Stimulated activated naive B cell treated with anti-CD40 and anti-IgM and Interleukin-4, amounts not matched to agents 10 μg/mL and 1 μg/mL and 100 μg/mL, for 72 hours (primary cell): ENCODE measurements around the gene CCNC.
"Not testable (repeated sequence)": the region's sequence is repeated elsewhere in the genome, so short reads cannot be mapped to it uniquely, and the experiment has no call there.

Experiments
- ATAC-seq, 2 donors: fragments of 150-1000 bp; cut with Tn5 transposase; replicated peaks; 2 replicates each; pipeline ENCODE4 v1.10.0; 2021; ENCODE audit warnings: moderate library complexity in 1 of 2
- DNase-seq: peaks from one replicate; pipeline ENCODE4 v3.0.0; 2021
- H3K27ac Mint-ChIP-seq: one replicate; pipeline ENCODE4 v1.8.0; 2022; ENCODE audit warnings: mild to moderate bottlenecking, mixed read lengths
- H3K27me3 Mint-ChIP-seq, 2 donors: one replicate each; pipeline ENCODE4 v1.8.0; 2022; ENCODE audit warnings: mixed read lengths in 2 of 2
- H3K36me3 Mint-ChIP-seq, 2 donors: one replicate each; pipeline ENCODE4 v1.8.0; 2022; ENCODE audit warnings: mixed read lengths in 2 of 2, mild to moderate bottlenecking in 1 of 2
- H3K4me1 Mint-ChIP-seq, 2 donors: one replicate each; pipeline ENCODE4 v1.8.0; 2022; ENCODE audit warnings: mixed read lengths in 2 of 2, mild to moderate bottlenecking in 1 of 2
- H3K4me3 Mint-ChIP-seq, 2 donors: one replicate each; pipeline ENCODE4 v1.8.0; 2022; ENCODE audit warnings: mild to moderate bottlenecking in 2 of 2, mixed read lengths in 2 of 2, moderate library complexity in 1 of 2
- H3K9me3 Mint-ChIP-seq, 2 donors: one replicate each; pipeline ENCODE4 v1.8.0; 2022; ENCODE audit warnings: mixed read lengths in 2 of 2, mild to moderate bottlenecking in 1 of 2

The CCNC gene

DNA sequence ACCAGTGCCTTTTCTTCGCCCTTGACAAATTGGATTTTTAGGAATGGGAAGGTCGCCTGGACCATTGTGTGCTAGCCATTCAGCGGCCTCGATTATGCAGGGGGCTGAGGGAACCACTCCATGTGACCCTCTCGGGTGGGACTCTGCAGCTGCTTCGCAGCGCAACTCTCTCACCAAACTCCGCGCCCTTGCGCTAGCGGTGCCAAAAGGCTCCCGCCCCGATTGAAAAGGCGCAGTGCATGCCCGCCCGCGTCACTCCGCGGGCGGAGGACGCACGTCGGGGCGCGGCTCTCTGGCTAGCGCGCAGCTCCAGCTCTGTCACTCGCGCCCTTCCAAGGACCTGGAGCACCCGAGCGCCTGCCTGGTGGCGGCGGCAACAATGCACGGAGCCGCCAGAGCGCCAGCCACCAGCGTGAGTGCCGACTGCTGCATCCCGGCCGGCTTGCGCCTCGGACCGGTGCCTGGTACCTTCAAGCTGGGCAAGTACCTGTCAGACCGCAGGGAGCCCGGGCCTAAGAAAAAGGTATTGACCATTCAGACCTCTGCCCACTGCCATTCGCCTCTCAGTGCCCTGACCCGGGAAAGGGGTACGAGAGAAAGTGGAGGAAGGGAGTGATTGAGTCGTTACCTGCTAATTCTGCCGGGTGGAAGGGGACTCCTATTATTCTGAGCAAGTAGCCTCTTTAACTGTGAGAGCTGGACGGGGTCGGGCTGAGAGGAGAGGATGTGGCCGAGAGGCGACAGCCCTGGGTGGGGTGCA, 38.4 kb upstream of the CCNC start, which contains the start of gene PRDM13:
Gene PRDM13 (plus strand): TSS at position 178 of the 760 bp plus-strand sequence. CDS start 202 bp downstream, at position 380.
- peak within 1 kb of the TSS; percentile 81 for H3K27ac Mint-ChIP-seq
- H3K9me3 Mint-ChIP-seq = no peaks in the 10 kb centered on the region
- DNase-seq = no peak
- peak within 1 kb of the TSS in 1 of 2 donors; percentile 39 for H3K4me3 Mint-ChIP-seq
- peaks cover 0 to 6% of the 10 kb centered on the region in 2 donors for H3K36me3 Mint-ChIP-seq
- no peak for ATAC-seq
- H3K4me1 Mint-ChIP-seq = peaks cover 20 to 64% of the 10 kb centered on the region in 2 donors
- peaks cover 66 to 91% of the 10 kb centered on the region in 2 donors for H3K27me3 Mint-ChIP-seq

DNA sequence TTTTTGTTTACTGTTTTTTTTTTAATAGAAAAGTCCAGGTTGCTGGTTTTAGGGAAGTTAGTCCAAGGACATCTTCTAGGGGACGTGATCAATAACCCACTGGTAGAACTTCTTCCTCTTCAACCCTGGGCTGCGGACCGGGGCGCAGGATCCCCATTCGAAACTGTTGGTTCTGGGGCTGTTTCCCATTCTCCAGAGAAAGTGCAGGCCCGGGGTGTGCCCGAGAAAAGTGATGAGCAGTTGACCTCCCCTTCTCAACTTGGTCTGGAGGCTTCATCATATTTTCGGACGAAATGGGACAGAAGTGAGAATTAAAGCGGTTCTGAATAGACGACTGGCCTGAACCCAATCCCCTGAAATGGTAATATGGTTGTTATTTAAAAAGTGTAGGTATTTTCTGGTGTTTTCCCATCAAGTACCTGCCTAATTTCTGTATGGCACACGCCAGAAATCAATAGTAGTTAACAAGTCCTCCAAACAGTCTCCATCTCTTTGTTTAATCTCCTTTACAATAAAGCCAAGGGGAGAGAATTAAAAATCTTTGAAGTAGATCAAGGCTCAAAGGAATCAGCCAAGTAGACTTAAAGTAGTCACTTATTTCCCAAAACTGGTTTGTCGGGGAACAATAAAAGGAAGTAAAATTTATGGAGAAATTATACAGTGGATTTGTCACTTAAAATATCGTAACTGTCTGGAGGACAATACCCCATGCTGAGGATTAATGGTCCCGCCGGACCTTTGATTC, 37.6 kb upstream of the CCNC start:
- H3K4me1 Mint-ChIP-seq = peaks cover 20 to 60% of the 10 kb centered on the region in 2 donors
- ATAC-seq (no peak), DNase-seq (no peak)
- H3K4me3 Mint-ChIP-seq = no peak overlapping the region
- peaks cover 60 to 83% of the 10 kb centered on the region in 2 donors for H3K27me3 Mint-ChIP-seq
- peaks cover 0 to 6% of the 10 kb centered on the region in 2 donors for H3K36me3 Mint-ChIP-seq
- H3K27ac Mint-ChIP-seq = peak overlapping the region; percentile 81
- no peaks in the 10 kb centered on the region for H3K9me3 Mint-ChIP-seq

DNA sequence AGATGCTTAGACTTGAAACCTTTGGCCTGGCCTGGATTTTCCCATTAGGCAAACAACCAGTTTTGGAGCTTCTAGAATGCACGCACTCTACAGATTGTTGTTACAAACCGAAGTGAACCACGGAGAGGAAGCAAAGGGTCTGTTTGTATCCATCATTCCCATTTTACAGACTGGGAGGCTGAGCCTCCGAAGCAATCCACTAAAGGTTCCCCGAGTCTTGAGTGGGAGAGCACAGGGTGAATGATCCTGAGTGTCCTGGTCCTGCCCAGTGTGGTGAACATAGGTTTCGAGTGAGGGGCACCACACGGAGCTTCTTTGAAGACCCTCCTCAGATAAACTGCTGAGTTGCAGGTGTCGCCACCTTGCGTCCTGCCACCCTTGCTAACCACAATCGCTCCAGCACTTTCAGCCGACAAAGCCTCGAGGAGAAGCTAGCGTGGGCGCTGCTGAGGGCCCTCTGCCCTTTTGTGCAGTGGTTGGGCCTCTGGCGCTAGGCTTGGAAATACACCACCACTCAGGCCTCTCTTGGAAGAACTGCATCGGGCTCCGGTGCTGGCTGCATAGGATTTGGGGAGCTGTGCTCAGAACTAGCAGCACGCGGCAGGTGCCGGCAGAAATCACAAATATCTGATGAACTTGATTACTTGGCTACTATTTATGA, 36.7 kb upstream of the CCNC start:
- Mint-ChIP-seq H3K4me1 (peaks cover 20 to 57% of the 10 kb centered on the region in 2 donors), H3K36me3 (peaks cover 0 to 6% of the 10 kb centered on the region in 2 donors), H3K4me3 (peak overlapping the region in 1 of 2 donors; percentile 80), H3K27me3 (peaks cover 57 to 75% of the 10 kb centered on the region in 2 donors), H3K9me3 (no peaks in the 10 kb centered on the region), H3K27ac (peak overlapping the region; percentile 71)
- ATAC-seq = no peak
- DNase-seq = no peak

DNA sequence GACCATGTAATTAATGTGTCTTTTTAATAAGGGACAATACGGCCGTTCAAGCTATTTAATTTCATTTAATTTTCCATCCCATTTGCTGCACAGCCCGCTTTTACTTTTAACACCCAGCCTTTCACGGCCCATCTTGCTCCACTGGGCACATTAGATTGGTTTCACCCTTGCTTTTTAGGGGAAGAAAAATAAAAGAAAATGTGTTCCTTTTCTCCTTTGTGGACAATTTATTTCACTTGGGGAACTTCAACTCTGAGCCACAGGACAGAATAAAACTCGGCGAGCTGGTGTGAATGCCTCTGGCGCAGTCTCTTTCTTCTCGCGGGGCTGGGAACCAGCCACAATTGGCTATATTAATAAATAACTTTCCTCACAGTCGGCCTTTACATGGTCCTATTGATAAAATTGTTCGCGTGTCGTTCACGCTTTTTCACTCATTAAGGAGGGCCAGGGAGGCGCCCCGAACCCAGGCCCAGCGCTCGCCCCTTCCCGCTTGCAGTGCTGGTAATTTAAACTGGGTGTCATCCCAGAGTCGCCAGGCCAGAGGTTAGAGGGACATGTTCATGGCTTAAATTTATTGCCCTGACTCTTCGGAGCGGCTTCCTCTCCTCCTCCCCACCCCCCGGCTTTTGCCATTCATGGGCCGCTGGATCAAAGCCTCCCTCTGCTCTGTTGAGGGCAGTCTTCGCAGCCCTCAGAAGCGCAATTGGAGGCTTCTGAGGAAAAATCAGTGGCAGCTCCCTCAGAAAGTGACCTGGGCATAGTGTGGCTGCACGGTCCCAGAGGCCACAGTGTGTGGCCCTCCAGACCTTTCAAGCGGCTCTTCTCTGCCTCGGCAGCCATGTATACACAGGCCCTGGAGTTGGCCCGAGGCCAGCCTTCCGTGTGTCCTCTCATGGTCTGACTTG, 36.0 kb upstream of the CCNC start:
- Mint-ChIP-seq H3K27ac (peak overlapping the region; percentile 71), H3K36me3 (peaks cover 0 to 6% of the 10 kb centered on the region in 2 donors), H3K4me3 (peak overlapping the region; percentile 80 to 85), H3K27me3 (peaks cover 58 to 77% of the 10 kb centered on the region in 2 donors), H3K9me3 (no peaks in the 10 kb centered on the region), H3K4me1 (peaks cover 20 to 57% of the 10 kb centered on the region in 2 donors)
- ATAC-seq (no peak), DNase-seq (no peak)

DNA sequence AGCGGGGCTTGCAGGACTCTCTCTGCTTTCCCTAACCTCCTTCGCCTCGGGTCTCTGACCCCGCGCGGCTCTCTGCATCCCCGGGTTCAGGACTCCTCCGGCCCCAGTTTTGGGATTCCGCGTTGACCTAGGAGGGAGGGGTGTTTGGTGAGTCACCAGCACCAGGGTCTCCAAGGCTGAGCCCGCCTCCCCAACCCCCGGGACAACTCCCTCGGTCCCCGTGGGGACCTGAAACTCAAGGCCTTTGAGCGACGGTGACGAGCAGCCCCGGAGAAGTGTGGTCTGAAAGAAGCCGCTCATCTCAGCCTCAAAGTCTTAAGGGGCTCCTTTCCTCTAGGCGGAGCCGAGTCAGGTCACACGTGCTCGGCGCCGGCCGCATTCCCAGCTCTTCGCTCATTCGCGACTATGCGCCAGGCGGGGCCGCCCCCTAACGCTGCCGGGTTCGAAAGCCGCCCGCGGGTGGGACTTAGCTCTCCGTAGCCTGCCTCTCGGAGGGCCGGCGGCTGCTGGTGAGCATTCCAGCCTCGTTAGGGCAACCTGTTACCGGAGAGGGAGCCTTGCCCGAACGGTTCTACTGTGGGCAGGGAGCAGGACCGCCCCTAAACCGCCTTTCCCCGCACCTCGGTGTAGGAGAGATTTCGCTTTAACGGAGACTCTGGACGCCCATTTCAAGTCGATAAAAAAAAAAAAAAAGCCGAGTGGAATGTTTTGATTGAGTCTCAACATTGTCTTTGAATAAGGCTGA, 35.1 kb upstream of the CCNC start:
- H3K4me3 Mint-ChIP-seq = peak overlapping the region; percentile 80 to 85
- peaks cover 20 to 52% of the 10 kb centered on the region in 2 donors for H3K4me1 Mint-ChIP-seq
- H3K27me3 Mint-ChIP-seq = peaks cover 60 to 77% of the 10 kb centered on the region in 2 donors
- DNase-seq (no peak), ATAC-seq (peak; percentile 29 to 38)
- no peaks in the 10 kb centered on the region for H3K9me3 Mint-ChIP-seq
- peaks cover 0 to 6% of the 10 kb centered on the region in 2 donors for H3K36me3 Mint-ChIP-seq
- peak overlapping the region; percentile 62 for H3K27ac Mint-ChIP-seq

DNA sequence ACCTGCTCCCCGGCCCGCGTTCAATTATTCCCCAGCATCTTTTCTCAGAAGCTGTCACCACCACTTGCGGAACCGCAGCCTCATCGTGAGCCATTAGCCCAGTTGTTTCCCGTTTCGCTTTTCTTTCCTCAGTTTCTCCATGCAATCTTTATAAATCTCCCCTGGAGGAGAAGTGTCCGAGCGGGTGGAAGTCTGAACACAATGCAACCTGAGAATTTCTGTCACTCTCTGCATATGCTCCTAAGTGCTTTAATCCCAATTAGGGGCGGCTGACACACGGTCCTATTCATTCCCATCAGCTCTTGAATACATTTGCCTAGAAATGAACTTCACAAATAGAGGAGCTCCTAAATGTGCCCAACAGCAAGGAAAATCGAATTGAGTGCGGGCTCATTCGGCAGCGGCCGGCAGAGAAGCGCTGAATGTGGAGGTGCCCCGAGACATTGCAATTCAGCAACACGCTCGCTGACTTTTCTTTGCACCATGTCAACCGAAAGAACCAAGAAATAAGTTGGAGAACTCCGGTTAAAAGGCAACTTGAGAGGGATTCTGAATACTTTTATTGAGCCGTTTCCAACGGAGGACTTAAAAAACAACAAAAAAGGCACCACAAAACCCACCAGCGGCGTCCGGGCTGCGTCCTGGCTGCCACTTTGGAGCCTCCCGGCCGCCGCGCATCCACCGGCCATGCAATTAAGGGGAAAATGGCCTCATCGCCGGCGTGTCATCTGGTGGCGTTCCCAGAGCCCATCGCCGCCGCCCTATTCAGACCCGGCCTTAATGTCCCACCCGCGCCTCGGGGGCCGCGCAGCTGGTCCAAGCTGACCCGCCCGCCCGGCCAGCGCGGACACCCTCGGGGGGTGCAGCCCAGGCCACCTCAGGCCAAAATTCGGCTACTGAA, 34.3 kb upstream of the CCNC start:
- Mint-ChIP-seq H3K27ac (peak overlapping the region; percentile 56), H3K36me3 (peaks cover 0 to 4% of the 10 kb centered on the region in 2 donors), H3K4me1 (peaks cover 17 to 43% of the 10 kb centered on the region in 2 donors), H3K27me3 (peaks cover 59 to 76% of the 10 kb centered on the region in 2 donors), H3K9me3 (no peaks in the 10 kb centered on the region), H3K4me3 (peak overlapping the region; percentile 65 to 66)
- ATAC-seq (no peak), DNase-seq (no peak)

DNA sequence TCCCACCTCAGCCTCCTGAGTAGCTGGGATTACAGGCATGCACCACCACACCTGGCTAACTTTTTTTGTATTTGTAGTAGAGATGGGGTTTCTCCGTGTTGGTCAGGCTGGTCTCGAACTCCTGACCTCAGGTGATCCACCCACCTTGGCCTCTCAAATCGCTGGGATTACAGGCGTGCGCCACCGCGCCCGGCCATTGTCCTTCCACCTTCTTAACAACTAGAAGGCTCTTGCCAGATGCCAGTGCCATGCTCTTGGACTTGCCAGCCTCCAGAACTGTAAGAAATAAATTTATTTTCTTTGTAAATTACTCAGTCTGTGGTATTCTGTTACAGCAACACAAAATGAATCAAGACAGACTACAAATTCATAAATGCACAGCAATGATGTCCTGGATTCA, 26.2 kb upstream of the CCNC start:
- not testable (repeated sequence) for H3K9me3 Mint-ChIP-seq, H3K36me3 Mint-ChIP-seq, H3K27ac Mint-ChIP-seq, DNase-seq, H3K4me3 Mint-ChIP-seq, ATAC-seq
- H3K4me1 Mint-ChIP-seq = peaks cover 8 to 20% of the 10 kb centered on the region in 2 donors
- H3K27me3 Mint-ChIP-seq = peaks cover 71 to 84% of the 10 kb centered on the region in 2 donors

DNA sequence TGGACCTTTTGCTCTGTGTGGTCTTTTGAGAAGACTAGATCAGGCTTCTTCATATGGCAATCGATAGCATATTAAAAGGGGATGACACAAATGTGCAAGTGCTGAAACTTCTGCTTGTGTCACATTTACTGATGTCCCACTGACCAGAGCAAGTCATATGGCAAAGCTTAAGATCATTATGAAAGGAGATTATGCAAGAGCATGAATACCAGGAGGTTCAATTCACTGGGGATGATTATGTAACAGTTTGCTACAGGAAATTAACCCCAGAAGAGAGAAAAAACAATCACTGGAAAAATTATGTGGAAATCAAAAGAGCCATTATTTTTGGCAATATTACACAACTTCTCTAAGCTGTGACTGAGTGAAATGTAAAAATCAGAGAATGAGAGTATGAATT, 24.4 kb upstream of the CCNC start:
- peaks cover 0 to 3% of the 10 kb centered on the region in 2 donors for H3K9me3 Mint-ChIP-seq
- H3K27ac Mint-ChIP-seq = no peak overlapping the region
- DNase-seq = no peak
- peaks cover 13 to 35% of the 10 kb centered on the region in 2 donors for H3K4me1 Mint-ChIP-seq
- ATAC-seq = no peak
- H3K36me3 Mint-ChIP-seq = no peaks in the 10 kb centered on the region
- H3K4me3 Mint-ChIP-seq = no peak overlapping the region
- H3K27me3 Mint-ChIP-seq = peaks cover 70 to 82% of the 10 kb centered on the region in 2 donors

DNA sequence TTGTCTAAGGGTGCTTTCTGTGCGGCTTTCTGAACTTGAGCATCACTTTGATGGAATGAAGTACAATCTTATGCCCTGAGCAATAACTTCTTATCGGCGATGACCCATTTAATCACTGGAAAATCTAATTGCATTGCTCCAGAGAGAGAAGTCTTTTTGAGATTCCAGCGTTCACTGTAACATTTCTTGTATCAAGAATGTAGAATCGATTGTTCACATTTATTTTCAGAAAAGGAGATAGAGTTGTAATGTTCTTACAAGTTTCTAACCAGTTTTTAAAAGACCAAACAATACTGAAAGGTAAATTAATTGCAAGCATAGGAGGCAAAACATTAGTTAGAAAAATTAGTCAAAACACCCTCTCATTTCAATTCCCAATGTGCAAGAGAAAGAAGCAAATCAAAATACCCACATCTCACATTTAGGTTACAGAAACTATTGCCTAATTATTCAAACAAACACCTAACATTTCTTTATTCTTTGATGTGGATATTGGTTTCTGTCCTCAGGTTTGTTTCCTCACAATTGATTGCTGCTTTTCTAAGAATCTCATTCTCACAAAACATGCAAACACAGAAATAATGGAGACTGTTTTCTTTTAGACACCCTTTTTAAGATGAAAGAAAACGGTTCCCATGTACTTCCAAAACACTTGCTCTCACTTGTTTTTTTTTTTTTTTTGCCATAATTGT, 23.4 kb upstream of the CCNC start:
- no peaks in the 10 kb centered on the region for H3K36me3 Mint-ChIP-seq
- DNase-seq (no peak), ATAC-seq (no peak)
- peak overlapping the region; percentile 14 for H3K27ac Mint-ChIP-seq
- H3K27me3 Mint-ChIP-seq = peaks cover 65 to 83% of the 10 kb centered on the region in 2 donors
- H3K4me1 Mint-ChIP-seq = peaks cover 13 to 35% of the 10 kb centered on the region in 2 donors
- H3K9me3 Mint-ChIP-seq = peaks cover 0 to 3% of the 10 kb centered on the region in 2 donors
- no peak overlapping the region for H3K4me3 Mint-ChIP-seq

DNA sequence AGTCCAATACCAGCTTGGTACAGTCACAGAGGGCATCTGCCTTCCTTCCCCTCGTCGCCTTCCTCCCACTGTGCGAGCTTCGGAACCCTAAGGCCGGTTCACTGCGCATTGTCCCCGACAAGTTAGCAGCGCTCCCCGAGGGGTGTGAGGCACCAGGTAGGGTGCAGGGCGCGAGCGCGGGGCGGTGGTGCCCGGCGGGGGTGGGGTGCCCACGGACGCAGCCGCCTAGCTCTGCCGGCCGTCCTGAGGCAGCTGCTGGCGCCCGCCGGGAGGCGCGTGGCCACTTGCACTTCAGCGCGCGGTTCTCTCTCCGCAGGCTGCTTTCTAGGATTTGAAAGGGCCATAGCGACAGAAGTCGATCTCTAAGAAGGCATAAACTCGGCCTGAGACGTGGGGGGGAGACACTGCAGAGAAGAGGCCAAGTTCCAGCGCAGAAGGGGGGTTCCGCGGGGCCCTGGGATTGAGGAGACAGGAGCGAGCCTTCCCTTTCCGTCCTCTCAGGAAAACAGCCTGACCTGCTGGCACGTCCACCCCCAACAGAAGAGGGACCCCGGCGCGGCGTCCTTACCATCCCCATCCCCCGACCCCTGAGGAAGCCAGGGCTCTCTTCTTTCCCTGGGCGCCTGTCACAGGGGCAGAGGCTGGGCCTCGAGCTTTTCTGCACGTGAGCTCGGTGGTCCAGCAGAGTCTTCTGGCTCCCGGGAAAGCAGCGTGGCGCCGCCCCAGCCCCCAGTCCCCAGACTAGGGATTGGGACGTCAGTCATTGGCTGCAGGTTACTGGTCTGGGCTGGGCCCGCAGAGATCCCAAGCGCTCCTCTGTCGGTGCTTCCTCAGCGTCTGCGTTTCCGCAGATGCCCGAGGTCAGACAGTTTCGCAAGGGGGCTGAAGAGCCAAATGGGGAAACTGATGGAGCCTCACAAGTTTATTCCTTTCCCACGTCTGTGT, 22.5 kb upstream of the CCNC start:
- ATAC-seq = no peak
- peaks cover 65 to 79% of the 10 kb centered on the region in 2 donors for H3K27me3 Mint-ChIP-seq
- H3K36me3 Mint-ChIP-seq = no peaks in the 10 kb centered on the region
- H3K27ac Mint-ChIP-seq = no peak overlapping the region
- H3K4me3 Mint-ChIP-seq = peak overlapping the region; percentile 46
- peaks cover 0 to 3% of the 10 kb centered on the region in 2 donors for H3K9me3 Mint-ChIP-seq
- peaks cover 13 to 35% of the 10 kb centered on the region in 2 donors for H3K4me1 Mint-ChIP-seq
- no peak for DNase-seq
